ENCODE results near the gene CEP72.
"Not testable (repeated sequence)": the region's sequence is repeated elsewhere in the genome, so short reads cannot be mapped to it uniquely, and the experiment has no call there.

Gene CEP72

GRCh38 chr5:611731-612486, at the start of gene CEP72:
CEP72 (plus strand) TSS chr5:612340; CDS start chr5:612362, 22 bp downstream.
- peak; percentile 94 for DNase-seq

GRCh38 chr5:565782-566440, 46.2 kb upstream of the CEP72 start:
- no peak for DNase-seq

- DNase-seq, result no peak
Observed at GRCh38 chr5:566636-567309, 45.4 kb upstream of the CEP72 start.

- DNase-seq, result no peak
Observed at GRCh38 chr5:567664-568060, 44.5 kb upstream of the CEP72 start.

GRCh38 chr5:568061-568781, 43.9 kb upstream of the CEP72 start:
- no peak for DNase-seq

GRCh38 chr5:568809-569208, 43.3 kb upstream of the CEP72 start:
- DNase-seq, result no peak

- no peak for DNase-seq
Observed at GRCh38 chr5:569358-569867, 42.7 kb upstream of the CEP72 start.

- no peak for DNase-seq
Observed at GRCh38 chr5:569868-570361, 42.2 kb upstream of the CEP72 start.

- DNase-seq, result no peak
Observed at GRCh38 chr5:570446-570845, 41.7 kb upstream of the CEP72 start.

GRCh38 chr5:570886-571285, 41.3 kb upstream of the CEP72 start:
- no peak for DNase-seq

- no peak for DNase-seq
Observed at GRCh38 chr5:571791-572190, 40.3 kb upstream of the CEP72 start.

- no peak for DNase-seq
Observed at GRCh38 chr5:572398-573019, 39.6 kb upstream of the CEP72 start.

- no peak for DNase-seq
Observed at GRCh38 chr5:573206-573605, 38.9 kb upstream of the CEP72 start.

- DNase-seq, result no peak
Observed at GRCh38 chr5:573976-574375, 38.2 kb upstream of the CEP72 start.

- DNase-seq, result no peak
Observed at GRCh38 chr5:574906-575305, 37.2 kb upstream of the CEP72 start.

GRCh38 chr5:575636-576035, 36.5 kb upstream of the CEP72 start:
- no peak for DNase-seq

GRCh38 chr5:577214-577613, 34.9 kb upstream of the CEP72 start:
- DNase-seq, result not testable (repeated sequence)

GRCh38 chr5:577800-578199, 34.3 kb upstream of the CEP72 start:
- DNase-seq, result no peak

- DNase-seq, result no peak
Observed at GRCh38 chr5:579211-579610, 32.9 kb upstream of the CEP72 start.

- DNase-seq, result no peak
Observed at GRCh38 chr5:579746-580366, 32.3 kb upstream of the CEP72 start.

GRCh38 chr5:580436-580835, 31.7 kb upstream of the CEP72 start:
- DNase-seq, result no peak

- no peak for DNase-seq
Observed at GRCh38 chr5:581266-581665, 30.9 kb upstream of the CEP72 start.
